OCI-LY3 (cell line): ENCODE measurements around the gene NUDT2.

ENCODE experiments used
- CTCF ChIP-seq: fragments of 200-600, 300-600 bp; sonication (generic); IDR thresholded peaks from 2 replicates; pipeline ENCODE4 v1.5.1; 2014; ENCODE audit warnings: antibody characterized with exemption, low read length, low read depth
- EZH2phosphoT487 ChIP-seq: fragments of 200-600 bp; shearing (Covaris generic); IDR thresholded peaks from 2 replicates; pipeline ENCODE4 v1.6.1; 2018; ENCODE audit warnings: antibody characterized with exemption, mixed run types, low read depth

GRCh38 chr9:34334337-34334824 is 5.0 kb downstream of the NUDT2 start:
- TF ChIP-seq CTCF (no peak), EZH2phosphoT487 (no peak)
